Measurements from ENCODE around the gene VDAC1. TPM values are rescaled to one million over a fixed set of nuclear protein-coding genes. Genes with fewer than 3 reads are reported as not detected.

The VDAC1 gene
- total RNA-seq, 2 experiments from 2014 or later: 157 to 247 TPM

DNA sequence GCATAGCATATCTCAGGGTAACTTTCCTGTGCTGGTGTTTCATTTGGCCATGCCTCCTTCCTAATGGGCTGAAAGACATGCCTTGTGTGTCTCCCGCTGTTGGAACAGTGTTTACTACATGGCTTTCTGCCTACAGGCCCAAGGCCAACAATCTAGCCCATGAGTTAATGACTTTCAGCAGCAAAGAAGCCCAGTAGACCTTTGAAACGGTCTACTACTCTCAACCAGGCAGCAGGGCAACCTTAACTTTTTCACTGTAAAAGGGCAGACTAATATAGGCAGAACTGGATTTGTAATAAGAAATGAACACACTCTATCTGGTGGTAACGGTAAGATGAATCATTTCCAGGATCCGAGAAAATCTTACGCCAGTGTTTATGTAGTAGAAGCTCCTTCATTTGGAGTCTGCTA lies 57.3 kb downstream of the VDAC1 start:
- H3K27ac ChIP-seq (ENCODE audit: low read depth, low read length, poor library complexity, severe bottlenecking): no peak overlapping the region
- H3K36me3 ChIP-seq (ENCODE audit: insufficient read depth, low read length): no peaks in the 10 kb centered on the region
- TF ChIP-seq EZH2phosphoT487 (IDR thresholded peaks at IDR 0.05; ENCODE audit: borderline replicate concordance, low read depth, low read length): no peak
- TF ChIP-seq, protein P1, sequence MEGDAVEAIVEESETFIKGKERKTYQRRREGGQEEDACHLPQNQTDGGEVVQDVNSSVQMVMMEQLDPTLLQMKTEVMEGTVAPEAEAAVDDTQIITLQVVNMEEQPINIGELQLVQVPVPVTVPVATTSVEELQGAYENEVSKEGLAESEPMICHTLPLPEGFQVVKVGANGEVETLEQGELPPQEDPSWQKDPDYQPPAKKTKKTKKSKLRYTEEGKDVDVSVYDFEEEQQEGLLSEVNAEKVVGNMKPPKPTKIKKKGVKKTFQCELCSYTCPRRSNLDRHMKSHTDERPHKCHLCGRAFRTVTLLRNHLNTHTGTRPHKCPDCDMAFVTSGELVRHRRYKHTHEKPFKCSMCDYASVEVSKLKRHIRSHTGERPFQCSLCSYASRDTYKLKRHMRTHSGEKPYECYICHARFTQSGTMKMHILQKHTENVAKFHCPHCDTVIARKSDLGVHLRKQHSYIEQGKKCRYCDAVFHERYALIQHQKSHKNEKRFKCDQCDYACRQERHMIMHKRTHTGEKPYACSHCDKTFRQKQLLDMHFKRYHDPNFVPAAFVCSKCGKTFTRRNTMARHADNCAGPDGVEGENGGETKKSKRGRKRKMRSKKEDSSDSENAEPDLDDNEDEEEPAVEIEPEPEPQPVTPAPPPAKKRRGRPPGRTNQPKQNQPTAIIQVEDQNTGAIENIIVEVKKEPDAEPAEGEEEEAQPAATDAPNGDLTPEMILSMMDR (conservative IDR thresholded peaks at IDR 0.05; ENCODE audit: low read length): no peak
- intact Hi-C loops (cut with micrococcal nuclease; ENCODE audit: unreplicated experiment): no loop called here
- H3K4me3 ChIP-seq (ENCODE audit: low read depth, low read length, poor library complexity, severe bottlenecking): no peak overlapping the region
- CTCF ChIA-PET (ENCODE audit: unreplicated experiment): no interaction called here
- no peaks in the 10 kb centered on the region for H4K20me1 ChIP-seq (ENCODE audit: insufficient read depth, low read length)
- peaks cover 3% of the 10 kb centered on the region for H3K4me1 ChIP-seq (ENCODE audit: insufficient read depth, low read length, poor library complexity, severe bottlenecking)
- no peak overlapping the region for H3K4me2 ChIP-seq (ENCODE audit: low read length)
- BruUV-seq (replicated peaks): no TSS peak
- no peaks in the 10 kb centered on the region for H3K79me2 ChIP-seq (ENCODE audit: insufficient read depth, low read depth, low read length)
- H3K9me2 ChIP-seq (ENCODE audit: insufficient read depth, low read length): no peaks in the 10 kb centered on the region
- POLR2A ChIA-PET: interaction anchor here (0.6 to 0.9 kb wide), 4 partner anchors 9 to 136 kb away, joined by 3 to 4 read pairs (median 3); no protein-coding TSS in a partner anchor
- no peaks in the 10 kb centered on the region for H3K9me3 ChIP-seq (ENCODE audit: low read length)
- H2AFZ ChIP-seq (ENCODE audit: low read length): no peak overlapping the region
- no peak for DNase-seq (ENCODE audit: low spot score)

DNA sequence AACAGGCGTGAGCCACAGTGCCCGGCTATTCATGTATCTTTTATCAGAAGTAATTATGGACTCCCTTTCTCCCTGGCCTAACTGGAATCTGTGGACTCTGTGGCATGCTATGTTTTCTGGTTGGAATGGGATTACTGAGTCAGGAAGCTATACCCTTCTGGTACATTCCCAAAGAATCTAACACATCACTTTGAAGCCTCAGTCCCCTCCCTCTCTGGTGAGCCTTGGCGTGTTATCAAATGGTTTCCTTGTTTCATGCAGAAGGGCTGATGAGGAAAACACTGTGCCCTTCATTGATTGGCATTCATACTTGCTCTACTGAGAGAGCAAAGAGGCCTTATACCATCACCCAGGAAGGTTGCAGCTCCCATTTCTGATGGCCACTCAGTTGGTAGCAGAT lies 59.2 kb downstream of the VDAC1 start:
- Histone ChIP-seq H3K9me3 (ENCODE audit: low read length) (no peaks in the 10 kb centered on the region), H3K4me3 (ENCODE audit: low read depth, low read length, poor library complexity, severe bottlenecking) (no peak overlapping the region), H3K4me1 (ENCODE audit: insufficient read depth, low read length, poor library complexity, severe bottlenecking) (peaks cover 21% of the 10 kb centered on the region), H3K27ac (ENCODE audit: low read depth, low read length, poor library complexity, severe bottlenecking) (no peak overlapping the region), H3K4me2 (ENCODE audit: low read length) (no peak overlapping the region), H3K36me3 (ENCODE audit: insufficient read depth, low read length) (no peaks in the 10 kb centered on the region), H2AFZ (ENCODE audit: low read length) (no peak overlapping the region), H4K20me1 (ENCODE audit: insufficient read depth, low read length) (no peaks in the 10 kb centered on the region), H3K9me2 (ENCODE audit: insufficient read depth, low read length) (no peaks in the 10 kb centered on the region), H3K79me2 (ENCODE audit: insufficient read depth, low read depth, low read length) (no peaks in the 10 kb centered on the region)
- no TSS peak for BruUV-seq (replicated peaks)
- no peak for TF ChIP-seq EZH2phosphoT487 (IDR thresholded peaks at IDR 0.05; ENCODE audit: borderline replicate concordance, low read depth, low read length)
- TF ChIP-seq, protein P1 (conservative IDR thresholded peaks at IDR 0.05; ENCODE audit: low read length): no peak
- intact Hi-C loops (cut with micrococcal nuclease; ENCODE audit: unreplicated experiment): no loop called here
- ChIA-PET CTCF (ENCODE audit: unreplicated experiment) (interaction anchor here (0.6 kb wide), 1 partner anchor 833 kb away, joined by 3 read pairs; no protein-coding TSS in a partner anchor), POLR2A (interaction anchor here (0.7 to 1.0 kb wide), 3 partner anchors 11 to 17 kb away, joined by 3 to 9 read pairs (median 4); no protein-coding TSS in a partner anchor)
- no peak for DNase-seq (ENCODE audit: low spot score)

Data from OCI-LY7 (cell line).